ENCODE measurements around the gene JSRP1.

Gene JSRP1

DNA sequence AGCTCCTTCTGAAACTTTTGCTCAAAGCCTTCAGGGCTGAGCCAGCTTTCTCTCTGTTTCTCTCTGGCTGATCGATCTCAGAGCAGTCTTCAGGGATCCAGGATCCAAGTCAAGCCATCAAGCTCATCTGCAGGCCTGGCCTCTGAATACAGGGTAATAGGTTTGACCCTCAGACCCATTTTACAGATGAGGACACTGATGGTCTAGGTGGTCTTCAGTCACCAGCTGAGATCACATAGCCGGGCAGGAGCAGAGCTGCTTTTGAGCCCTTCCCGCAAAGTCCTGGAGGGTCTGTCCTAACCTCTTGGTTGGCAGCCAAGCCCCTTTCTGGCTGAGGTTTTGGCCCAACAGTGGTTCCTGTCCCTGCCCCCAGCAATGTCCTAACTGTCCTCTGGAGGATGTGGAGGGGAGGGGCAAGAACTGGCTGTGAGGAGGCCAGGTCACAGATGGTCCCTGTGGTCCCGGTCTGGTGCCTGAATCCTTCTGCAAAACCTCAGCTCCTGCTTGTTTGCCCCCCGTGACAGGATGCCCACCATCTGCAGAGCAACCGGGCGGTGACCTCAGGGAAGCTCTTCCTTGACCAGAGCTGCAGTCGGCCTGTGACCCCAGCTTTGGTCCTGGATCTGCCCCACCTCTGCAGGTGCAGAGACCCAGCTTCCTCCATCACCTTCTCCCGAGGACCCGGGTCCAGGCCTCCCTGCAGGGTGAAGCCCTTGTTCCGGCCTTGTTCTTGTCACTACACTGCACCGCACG is 31.5 kb upstream of the JSRP1 start:
- H3K79me2 ChIP-seq: no peaks in the 10 kb centered on the region
- peaks cover 6% of the 10 kb centered on the region for H3K4me1 ChIP-seq
- TF ChIP-seq, protein P1, sequence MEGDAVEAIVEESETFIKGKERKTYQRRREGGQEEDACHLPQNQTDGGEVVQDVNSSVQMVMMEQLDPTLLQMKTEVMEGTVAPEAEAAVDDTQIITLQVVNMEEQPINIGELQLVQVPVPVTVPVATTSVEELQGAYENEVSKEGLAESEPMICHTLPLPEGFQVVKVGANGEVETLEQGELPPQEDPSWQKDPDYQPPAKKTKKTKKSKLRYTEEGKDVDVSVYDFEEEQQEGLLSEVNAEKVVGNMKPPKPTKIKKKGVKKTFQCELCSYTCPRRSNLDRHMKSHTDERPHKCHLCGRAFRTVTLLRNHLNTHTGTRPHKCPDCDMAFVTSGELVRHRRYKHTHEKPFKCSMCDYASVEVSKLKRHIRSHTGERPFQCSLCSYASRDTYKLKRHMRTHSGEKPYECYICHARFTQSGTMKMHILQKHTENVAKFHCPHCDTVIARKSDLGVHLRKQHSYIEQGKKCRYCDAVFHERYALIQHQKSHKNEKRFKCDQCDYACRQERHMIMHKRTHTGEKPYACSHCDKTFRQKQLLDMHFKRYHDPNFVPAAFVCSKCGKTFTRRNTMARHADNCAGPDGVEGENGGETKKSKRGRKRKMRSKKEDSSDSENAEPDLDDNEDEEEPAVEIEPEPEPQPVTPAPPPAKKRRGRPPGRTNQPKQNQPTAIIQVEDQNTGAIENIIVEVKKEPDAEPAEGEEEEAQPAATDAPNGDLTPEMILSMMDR (IDR thresholded peaks at IDR 0.05): no peak
- H3K27me3 ChIP-seq (ENCODE audit: control insufficient read depth, insufficient read depth, low read length): peaks cover 6% of the 10 kb centered on the region
- no peak overlapping the region for H3K9ac ChIP-seq
- no peak overlapping the region for H3K4me3 ChIP-seq (ENCODE audit: low read depth, low read length)
- no peaks in the 10 kb centered on the region for H3K9me3 ChIP-seq (ENCODE audit: control insufficient read depth, low read length)
- no peak overlapping the region for H2AFZ ChIP-seq
- no peaks in the 10 kb centered on the region for H3K36me3 ChIP-seq (ENCODE audit: control insufficient read depth, insufficient read depth, low read length)
- no peak overlapping the region for H3K27ac ChIP-seq
- H3K4me2 ChIP-seq (ENCODE audit: low read length): no peak overlapping the region

DNA sequence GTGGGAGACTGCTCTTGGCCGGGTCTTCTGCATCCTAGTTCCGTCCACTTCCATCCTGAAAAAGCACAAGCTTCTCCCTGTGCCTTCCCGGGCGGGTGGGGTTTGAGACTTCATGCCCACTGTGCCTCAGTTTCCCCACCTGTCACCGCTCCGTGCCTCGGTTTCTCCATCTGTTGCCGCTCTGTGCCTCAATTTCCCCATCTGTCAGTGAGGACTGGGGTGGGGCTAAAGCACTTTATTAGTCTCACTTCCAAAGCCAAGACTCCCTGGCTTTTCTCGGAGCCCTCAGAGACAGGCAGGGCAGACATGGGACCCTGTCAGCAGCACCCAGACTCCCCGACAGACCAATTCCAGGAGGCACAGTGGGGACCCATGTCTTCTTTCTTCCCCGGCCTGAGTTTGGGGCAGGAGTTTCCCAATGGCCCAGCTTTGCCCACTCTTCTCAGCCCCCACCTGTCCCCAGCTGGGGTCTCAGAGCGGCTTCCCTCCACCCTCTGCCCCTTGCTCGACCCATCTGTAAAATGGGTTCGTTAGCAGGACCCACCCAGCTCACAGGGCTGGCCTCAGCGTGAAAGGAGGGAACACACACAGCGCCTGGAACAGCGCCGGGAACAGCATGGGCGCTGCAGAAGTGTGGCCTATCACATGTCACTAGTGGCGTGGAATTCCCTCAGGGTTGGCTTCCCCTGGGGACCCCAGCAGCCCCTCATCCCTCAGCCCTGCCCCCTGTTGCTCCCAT is 30.4 kb upstream of the JSRP1 start:
- Histone ChIP-seq H3K4me2 (ENCODE audit: low read length) (no peak overlapping the region), H3K27ac (no peak overlapping the region), H3K79me2 (no peaks in the 10 kb centered on the region), H3K36me3 (ENCODE audit: control insufficient read depth, insufficient read depth, low read length) (no peaks in the 10 kb centered on the region), H3K27me3 (ENCODE audit: control insufficient read depth, insufficient read depth, low read length) (peaks cover 6% of the 10 kb centered on the region), H3K4me1 (peaks cover 3% of the 10 kb centered on the region), H3K9me3 (ENCODE audit: control insufficient read depth, low read length) (no peaks in the 10 kb centered on the region), H3K4me3 (ENCODE audit: low read depth, low read length) (no peak overlapping the region), H3K9ac (no peak overlapping the region), H2AFZ (no peak overlapping the region)
- TF ChIP-seq, protein P1 (IDR thresholded peaks at IDR 0.05): no peak

DNA sequence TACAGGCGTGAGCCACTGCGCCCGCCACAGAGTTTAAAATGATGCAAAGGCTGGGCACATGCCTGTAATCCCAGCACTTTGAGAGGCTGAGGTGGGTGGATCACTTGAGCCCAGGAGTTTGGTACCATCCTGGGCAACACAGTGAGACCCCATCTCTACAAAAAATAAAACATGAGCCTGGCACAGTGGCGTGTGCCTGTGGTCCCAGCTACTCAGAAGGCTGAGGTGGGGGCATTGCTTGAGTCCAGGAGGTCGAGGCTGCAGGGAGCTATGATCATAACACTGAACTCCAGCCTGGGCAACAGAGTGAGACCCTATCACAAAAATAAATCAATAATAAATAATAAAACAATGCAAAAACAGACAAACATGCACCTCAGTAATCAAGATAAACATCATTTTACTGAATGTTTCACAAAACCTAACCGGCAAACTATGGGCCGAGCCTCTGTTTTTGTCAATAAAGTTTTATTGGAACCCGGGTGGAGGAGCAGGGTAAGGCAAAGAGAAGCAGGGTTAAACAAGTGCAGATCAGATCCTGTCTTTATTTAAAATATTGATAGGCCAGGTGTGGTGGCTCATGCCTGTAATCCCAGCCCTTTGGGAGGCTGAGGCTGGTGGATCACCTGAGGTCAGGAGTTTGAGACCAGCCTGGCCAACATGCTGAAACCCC is 27.8 kb upstream of the JSRP1 start:
- H3K9me3 ChIP-seq (ENCODE audit: control insufficient read depth, low read length): no peaks in the 10 kb centered on the region
- no peak overlapping the region for H3K4me3 ChIP-seq (ENCODE audit: low read depth, low read length)
- no peaks in the 10 kb centered on the region for H3K4me1 ChIP-seq
- no peaks in the 10 kb centered on the region for H3K79me2 ChIP-seq
- H2AFZ ChIP-seq: no peak overlapping the region
- no peak overlapping the region for H3K4me2 ChIP-seq (ENCODE audit: low read length)
- no peaks in the 10 kb centered on the region for H3K36me3 ChIP-seq (ENCODE audit: control insufficient read depth, insufficient read depth, low read length)
- H3K9ac ChIP-seq: no peak overlapping the region
- H3K27ac ChIP-seq: no peak overlapping the region
- TF ChIP-seq, protein P1 (IDR thresholded peaks at IDR 0.05): no peak
- H3K27me3 ChIP-seq (ENCODE audit: control insufficient read depth, insufficient read depth, low read length): no peaks in the 10 kb centered on the region

DNA sequence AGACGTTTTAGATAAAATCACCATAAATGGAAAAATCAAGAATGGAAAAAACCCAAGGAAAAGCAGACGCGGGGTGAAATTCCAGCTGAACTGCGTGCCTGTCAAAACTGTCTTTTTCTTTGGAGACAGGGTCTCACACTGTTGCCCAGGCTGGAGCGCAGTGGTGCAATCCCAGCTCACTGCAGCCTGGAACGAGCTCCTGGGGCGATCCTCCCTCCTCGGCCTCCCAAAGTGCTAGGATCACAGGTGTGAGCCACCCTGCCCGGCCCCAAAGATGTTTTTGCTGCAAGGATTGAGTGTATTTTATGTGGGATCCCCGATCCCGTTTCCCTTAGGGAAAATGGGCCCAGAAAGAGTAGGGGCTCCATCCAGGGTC is 26.6 kb upstream of the JSRP1 start:
- no peaks in the 10 kb centered on the region for H3K36me3 ChIP-seq (ENCODE audit: control insufficient read depth, insufficient read depth, low read length)
- no peak overlapping the region for H3K4me2 ChIP-seq (ENCODE audit: low read length)
- H3K4me1 ChIP-seq: no peaks in the 10 kb centered on the region
- H3K27me3 ChIP-seq (ENCODE audit: control insufficient read depth, insufficient read depth, low read length): no peaks in the 10 kb centered on the region
- H3K27ac ChIP-seq: no peak overlapping the region
- no peaks in the 10 kb centered on the region for H3K79me2 ChIP-seq
- H3K4me3 ChIP-seq (ENCODE audit: low read depth, low read length): no peak overlapping the region
- no peak overlapping the region for H2AFZ ChIP-seq
- H3K9ac ChIP-seq: no peak overlapping the region
- H3K9me3 ChIP-seq (ENCODE audit: control insufficient read depth, low read length): no peaks in the 10 kb centered on the region
- TF ChIP-seq, protein P1 (IDR thresholded peaks at IDR 0.05): no peak

Data from parathyroid adenoma (tissue), 2 donors.